GM12891 (cell line): ENCODE measurements around the gene RAB5A.

Experiments used
- PAX5 ChIP-seq: IDR thresholded peaks from 2 replicates; pipeline ENCODE4 v1.6.1; 2011; ENCODE audit warnings: low read length, moderate library complexity, mild to moderate bottlenecking; ENCODE audit not compliant: insufficient read depth, severe bottlenecking
- POLR2A ChIP-seq: IDR thresholded peaks from 2 replicates; pipeline ENCODE4 v1.6.1; 2011; ENCODE audit warnings: low read depth, low read length, control low read depth
- SPI1 ChIP-seq: IDR thresholded peaks from 2 replicates; pipeline ENCODE4 v1.6.1; 2011; ENCODE audit warnings: low read depth, low read length, control low read depth
- TAF1 ChIP-seq: IDR thresholded peaks from 2 replicates; pipeline ENCODE4 v1.6.1; 2011; ENCODE audit warnings: low read depth, low read length, control low read depth

DNA sequence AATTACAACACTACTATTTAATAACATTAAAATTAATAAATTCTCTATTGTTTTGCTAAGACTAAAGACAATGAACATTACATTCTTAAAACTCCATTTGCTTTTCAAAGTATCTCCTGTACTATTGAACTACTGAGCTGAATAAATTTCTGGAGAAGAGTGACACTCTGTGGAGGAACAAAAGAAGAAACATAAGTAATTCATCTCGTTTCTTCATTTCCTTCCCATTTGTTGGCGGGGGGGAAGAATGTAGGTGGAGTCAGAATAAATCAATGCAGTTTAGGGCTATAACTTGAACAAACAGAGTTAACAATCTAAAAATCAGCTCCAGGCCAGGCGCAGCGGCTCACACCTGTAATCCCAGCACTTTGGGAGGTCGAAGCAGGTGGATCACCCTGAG lies 45.6 kb upstream of the RAB5A start:
- TF ChIP-seq SPI1 (no peak), POLR2A (no peak), TAF1 (no peak), PAX5 (no peak)
